ENCODE results near the gene DTWD2. TPM values are rescaled to one million over a fixed set of nuclear protein-coding genes. Genes with fewer than 3 reads are reported as not detected.

Gene DTWD2
- total and polyA plus RNA-seq, 7 donors, result 2.4 to 10.4 (median 5.3) TPM

- intact Hi-C loops (cut with DNase I), result no loop called here
- no peak overlapping the region for H3K27ac ChIP-seq
- no peak for DNase-seq
- no peaks in the 10 kb centered on the region for H3K27me3 ChIP-seq
- H3K36me3 ChIP-seq, result no peaks in the 10 kb centered on the region
- TF ChIP-seq POLR2A (IDR thresholded peaks at IDR 0.05) (no peak), EP300 (IDR thresholded peaks at IDR 0.05) (no peak), CTCF (IDR thresholded peaks at IDR 0.05) (no peak), POLR2AphosphoS5 (IDR thresholded peaks at IDR 0.05) (no peak)
- no peaks in the 10 kb centered on the region for H3K9me3 ChIP-seq
- H3K4me3 ChIP-seq, result no peak overlapping the region
- 74 to 79% methylated on average over 2 of the region's 2 CpGs for WGBS, 2 donors
- no peaks in the 10 kb centered on the region for H3K4me1 ChIP-seq
These were observed 29.6 kb upstream of the DTWD2 start for GRCh38 chr5:119017994-119018393.

DNA sequence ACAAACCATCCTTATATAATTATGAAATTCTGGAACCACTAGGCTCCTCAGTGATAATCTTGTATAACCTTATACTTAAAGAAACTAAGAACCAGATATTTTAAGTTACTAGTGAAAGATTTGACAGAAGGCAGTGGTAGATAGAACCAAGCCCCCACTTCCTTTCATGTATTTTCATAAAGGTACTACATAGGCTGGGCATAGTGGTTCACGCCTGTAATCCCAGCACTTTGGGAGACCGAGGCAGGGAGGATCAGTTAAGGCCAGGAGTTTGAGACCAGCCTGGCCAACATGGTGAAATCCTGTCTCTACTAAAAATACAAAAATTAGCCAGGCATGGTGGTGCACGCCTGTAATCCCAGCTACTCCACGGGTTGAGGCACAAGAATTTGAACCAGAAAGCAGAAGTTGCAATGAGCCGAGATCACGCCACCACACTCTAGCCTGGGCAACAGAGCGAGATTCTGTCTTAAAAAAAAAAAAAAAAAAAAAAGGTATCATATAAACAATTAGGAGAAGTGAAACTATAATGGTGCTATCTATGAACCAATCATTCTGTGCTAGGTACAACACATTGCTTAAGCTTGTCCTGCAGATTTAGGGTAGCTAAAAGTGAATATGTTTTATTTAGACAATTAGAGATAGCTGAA is 27.9 kb upstream of the DTWD2 start:
- Histone ChIP-seq H3K27me3 (no peaks in the 10 kb centered on the region), H3K4me1 (no peaks in the 10 kb centered on the region), H3K36me3 (no peaks in the 10 kb centered on the region), H3K27ac (no peak overlapping the region), H3K9me3 (no peaks in the 10 kb centered on the region), H3K4me3 (no peak overlapping the region)
- 71 to 89% methylated on average over 7 of the region's 7 CpGs for WGBS, 2 donors
- TF ChIP-seq POLR2AphosphoS5 (IDR thresholded peaks at IDR 0.05), result no peak
- no peak for TF ChIP-seq EP300 (IDR thresholded peaks at IDR 0.05)
- TF ChIP-seq POLR2A (IDR thresholded peaks at IDR 0.05), result no peak
- no peak for TF ChIP-seq CTCF (IDR thresholded peaks at IDR 0.05)
- no peak for DNase-seq
- intact Hi-C loops (cut with DNase I), result no loop called here

DNA sequence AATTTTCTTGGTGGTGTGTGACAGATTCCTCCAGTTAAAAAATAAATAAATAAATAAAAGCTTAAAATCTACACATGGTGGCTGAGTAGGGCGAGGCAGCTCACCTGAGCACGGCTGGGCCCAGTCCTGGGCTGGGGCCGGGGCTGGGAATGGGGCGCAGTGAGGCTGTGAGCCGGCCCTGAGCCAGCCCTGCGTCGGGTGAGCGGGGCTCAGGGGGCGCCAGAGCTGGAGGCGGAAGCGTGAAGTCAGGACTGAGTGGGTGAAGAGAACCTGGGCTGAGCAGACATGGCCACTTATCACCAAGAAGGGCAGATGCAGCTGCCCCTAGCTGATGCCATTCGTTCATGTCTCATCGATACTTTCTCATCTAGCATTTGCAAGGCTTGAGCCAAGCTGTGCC is 22.8 kb upstream of the DTWD2 start:
- intact Hi-C loops (cut with DNase I), result no loop called here
- no peak overlapping the region for H3K4me3 ChIP-seq
- H3K4me1 ChIP-seq, result no peaks in the 10 kb centered on the region

DNA sequence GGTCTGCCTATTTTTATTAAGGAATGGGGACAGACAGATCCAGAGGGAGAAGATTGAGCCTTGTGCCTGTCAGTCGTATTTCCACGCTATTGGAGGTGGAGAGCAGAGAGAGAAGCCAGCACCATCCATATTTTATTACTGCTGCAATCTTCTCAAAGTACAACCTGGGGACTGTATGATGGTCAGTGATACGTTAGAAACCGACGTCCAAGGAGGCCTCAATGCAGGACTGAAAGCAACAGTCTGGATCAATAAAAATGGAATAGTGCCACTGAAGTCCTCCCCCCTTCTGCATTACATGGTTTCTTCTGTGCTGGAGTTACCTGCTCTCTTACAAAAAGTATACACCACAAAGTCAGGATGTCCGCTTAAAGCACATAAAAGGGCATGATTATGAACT is 21.9 kb upstream of the DTWD2 start:
- intact Hi-C loops (cut with DNase I), result no loop called here
- Histone ChIP-seq H3K4me1 (no peaks in the 10 kb centered on the region), H3K27ac (no peak overlapping the region), H3K36me3 (no peaks in the 10 kb centered on the region), H3K27me3 (no peaks in the 10 kb centered on the region), H3K4me3 (no peak overlapping the region), H3K9me3 (no peaks in the 10 kb centered on the region)
- no peak for DNase-seq
- WGBS, 2 donors, result 94 to 95% methylated on average over 6 of the region's 6 CpGs
- TF ChIP-seq EP300 (IDR thresholded peaks at IDR 0.05), result no peak
- TF ChIP-seq CTCF (IDR thresholded peaks at IDR 0.05), result no peak
- TF ChIP-seq POLR2A (IDR thresholded peaks at IDR 0.05), result no peak
- TF ChIP-seq POLR2AphosphoS5 (IDR thresholded peaks at IDR 0.05), result no peak

More for the DNA sequence above, 22.8 kb upstream of the DTWD2 start:
- no peak for DNase-seq
- no peaks in the 10 kb centered on the region for H3K36me3 ChIP-seq
- H3K9me3 ChIP-seq, result no peaks in the 10 kb centered on the region
- TF ChIP-seq CTCF (IDR thresholded peaks at IDR 0.05) (no peak), POLR2AphosphoS5 (IDR thresholded peaks at IDR 0.05) (no peak), EP300 (IDR thresholded peaks at IDR 0.05) (no peak), POLR2A (IDR thresholded peaks at IDR 0.05) (no peak)
- H3K27me3 ChIP-seq, result no peaks in the 10 kb centered on the region
- H3K27ac ChIP-seq, result no peak overlapping the region
- 97 to 98% methylated on average over 13 of the region's 13 CpGs for WGBS, 2 donors

DNA sequence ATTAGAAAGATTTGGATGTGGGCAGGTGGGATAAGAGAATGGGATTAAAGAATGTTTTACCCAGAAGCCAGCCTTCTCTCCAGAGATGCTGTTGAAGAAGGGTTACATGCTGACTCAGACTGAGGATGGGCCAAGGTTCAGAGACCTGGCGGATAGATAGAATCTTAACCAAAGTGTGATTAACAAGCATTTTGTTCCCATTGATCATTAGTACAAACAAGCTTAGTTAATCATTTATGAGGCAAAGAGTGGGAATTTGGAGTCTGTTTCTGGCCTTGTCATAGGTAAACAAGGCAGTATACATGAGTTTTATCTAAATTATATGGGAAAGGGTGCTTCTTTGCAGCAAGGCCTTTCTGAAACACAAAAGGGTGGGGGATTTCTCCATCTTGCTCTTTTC is 20.8 kb upstream of the DTWD2 start:
- WGBS, 2 donors, result 86 to 91% methylated on average over 1 of the region's 1 CpG
- Histone ChIP-seq H3K27me3 (no peaks in the 10 kb centered on the region), H3K27ac (no peak overlapping the region), H3K4me1 (no peaks in the 10 kb centered on the region), H3K36me3 (no peaks in the 10 kb centered on the region), H3K9me3 (no peaks in the 10 kb centered on the region), H3K4me3 (no peak overlapping the region)
- no peak for DNase-seq
- intact Hi-C loops (cut with DNase I), result no loop called here
- no peak for TF ChIP-seq POLR2AphosphoS5 (IDR thresholded peaks at IDR 0.05)
- no peak for TF ChIP-seq POLR2A (IDR thresholded peaks at IDR 0.05)
- no peak for TF ChIP-seq CTCF (IDR thresholded peaks at IDR 0.05)
- no peak for TF ChIP-seq EP300 (IDR thresholded peaks at IDR 0.05)
